Right atrium auricular region (tissue), 2 donors: ENCODE results near the gene CCDC61. TPM values are rescaled to one million over a fixed set of nuclear protein-coding genes. Genes with fewer than 3 reads are reported as not detected.

Experiments used
- DNase-seq: peaks from one replicate; pipeline ENCODE4 v3.0.0-alpha.2; 2019; ENCODE audit warnings: low spot score
- H3K27ac ChIP-seq, 2 donors: fragments of 200-600 bp; sonication (generic); 1 replicate in 1 of 2; 2 replicates in 1 of 2; pipeline ENCODE4 v1.5.1; 2016 to 2019
- H3K27me3 ChIP-seq, 2 donors: fragments of 200-600 bp; sonication (generic); one replicate each; pipeline versions ENCODE4 v1.5.1 to v1.6.0; 2017 to 2019
- H3K36me3 ChIP-seq: fragments of 200-600 bp; sonication (generic); one replicate; pipeline ENCODE4 v1.5.1; 2016
- H3K4me1 ChIP-seq, 2 donors: fragments of 200-600 bp; sonication (generic); one replicate each; pipeline versions ENCODE4 v1.5.1 to v1.6.0; 2017 to 2019
- H3K4me3 ChIP-seq, 2 donors: fragments of 200-600 bp; sonication (generic); 1 replicate in 1 of 2; 2 replicates in 1 of 2; pipeline ENCODE4 v1.5.1; 2017 to 2019; ENCODE audit warnings: mild to moderate bottlenecking in 1 of 2, moderate library complexity in 1 of 2
- H3K9me3 ChIP-seq, 2 donors: fragments of 200-600 bp; sonication (generic); one replicate each; pipeline ENCODE4 v1.5.1; 2019
- CTCF ChIP-seq, 2 donors: fragments of 200-600 bp; sonication (generic); IDR thresholded peaks; one replicate each; pipeline ENCODE4 v1.5.1; 2019; ENCODE audit warnings: antibody characterized with exemption in 2 of 2
- total RNA-seq, 2 donors: library from RNA; depleted of rRNA; stranded (reverse); fragments of >200 nt; gene quantifications; one replicate each; pipeline ENCODE4 v1.1.0, GENCODE V29; 2016

The CCDC61 gene
- total RNA-seq, 2 donors from 2014 or later, result 5.3 to 7.8 TPM

- Histone ChIP-seq H3K27me3 (peaks cover 4 to 7% of the 10 kb centered on the region in 2 donors), H3K9me3 (no peaks in the 10 kb centered on the region), H3K27ac (no peak overlapping the region), H3K36me3 (no peaks in the 10 kb centered on the region), H3K4me3 (no peak overlapping the region), H3K4me1 (peaks cover 0 to 25% of the 10 kb centered on the region in 2 donors)
- DNase-seq, result no peak
- TF ChIP-seq CTCF (IDR thresholded peaks at IDR 0.05), result no peak
These were observed 22.8 kb downstream of the CCDC61 start for GRCh38 chr19:46017874-46018675.

- no peak for TF ChIP-seq CTCF (IDR thresholded peaks at IDR 0.05)
- peaks cover 4 to 7% of the 10 kb centered on the region in 2 donors for H3K27me3 ChIP-seq
These were observed 23.5 kb downstream of the CCDC61 start for GRCh38 chr19:46018729-46019251.

DNA sequence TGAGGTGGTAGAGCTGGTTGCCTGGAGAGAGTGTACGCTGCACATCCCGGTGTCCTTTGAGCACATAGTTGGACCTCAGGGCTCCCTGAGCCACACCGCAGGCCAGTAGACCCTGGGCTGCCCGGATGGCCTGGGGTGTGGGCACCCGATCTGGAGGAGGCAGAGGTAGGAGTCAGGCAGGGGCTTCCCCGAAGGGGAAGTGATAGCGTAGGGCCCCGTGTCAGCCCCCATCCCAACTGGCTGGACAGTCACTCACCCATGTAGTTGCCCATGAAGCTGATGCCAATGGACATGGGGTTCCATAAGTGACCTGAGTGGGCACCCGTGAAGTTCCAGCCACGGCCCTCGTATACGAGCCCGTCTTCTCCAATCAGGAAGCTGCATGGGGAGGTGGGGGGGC is 24.0 kb downstream of the CCDC61 start:
- Histone ChIP-seq H3K4me3 (no peak overlapping the region), H3K27ac (no peak overlapping the region)

More at GRCh38 chr19:46018729-46019251, 23.5 kb downstream of the CCDC61 start:
- no peaks in the 10 kb centered on the region for H3K9me3 ChIP-seq
- no peak overlapping the region for H3K4me3 ChIP-seq
- no peaks in the 10 kb centered on the region for H3K36me3 ChIP-seq
- no peak for DNase-seq
- H3K27ac ChIP-seq, result no peak overlapping the region
- peaks cover 0 to 25% of the 10 kb centered on the region in 2 donors for H3K4me1 ChIP-seq

GRCh38 chr19:46020819-46021125 is 25.5 kb downstream of the CCDC61 start:
- peaks cover 0 to 11% of the 10 kb centered on the region in 2 donors for H3K4me1 ChIP-seq
- H3K4me3 ChIP-seq, result no peak overlapping the region
- peaks cover 0 to 4% of the 10 kb centered on the region in 2 donors for H3K27me3 ChIP-seq
- no peak overlapping the region for H3K27ac ChIP-seq
- no peaks in the 10 kb centered on the region for H3K9me3 ChIP-seq
- no peaks in the 10 kb centered on the region for H3K36me3 ChIP-seq
- DNase-seq, result no peak
- no peak for TF ChIP-seq CTCF (IDR thresholded peaks at IDR 0.05)

More for the DNA sequence above, 24.0 kb downstream of the CCDC61 start:
- no peaks in the 10 kb centered on the region for H3K9me3 ChIP-seq
- H3K36me3 ChIP-seq, result no peaks in the 10 kb centered on the region
- DNase-seq, result no peak
- H3K4me1 ChIP-seq, result peaks cover 0 to 25% of the 10 kb centered on the region in 2 donors
- no peak for TF ChIP-seq CTCF (IDR thresholded peaks at IDR 0.05)
- peaks cover 4 to 5% of the 10 kb centered on the region in 2 donors for H3K27me3 ChIP-seq

GRCh38 chr19:46021531-46022041 is 26.3 kb downstream of the CCDC61 start:
- Histone ChIP-seq H3K27me3 (peaks cover 0 to 4% of the 10 kb centered on the region in 2 donors), H3K27ac (no peak overlapping the region), H3K4me3 (no peak overlapping the region), H3K4me1 (peaks cover 0 to 3% of the 10 kb centered on the region in 2 donors), H3K36me3 (no peaks in the 10 kb centered on the region), H3K9me3 (no peaks in the 10 kb centered on the region)
- DNase-seq, result no peak
- TF ChIP-seq CTCF (IDR thresholded peaks at IDR 0.05), result no peak
